Muscle of arm (tissue), 12 donors: ENCODE results near the gene DNAJC27. TPM values are rescaled to one million over a fixed set of nuclear protein-coding genes. Genes with fewer than 3 reads are reported as not detected.

Experiments used
- DNase-seq: peaks from one replicate; pipeline ENCODE4 v3.0.0-alpha.2; 2013
- polyA plus RNA-seq, 12 donors: library from polyadenylated mRNA; unstranded; fragments of 120-200 nt; gene quantifications; one replicate each; pipeline ENCODE4 v1.2.1, GENCODE V29; 2013; ENCODE audit not compliant: insufficient read length in 12 of 12

DNAJC27 gene
- polyA plus RNA-seq, 12 donors: 4.9 to 18.1 (median 7.7) TPM; not detected in 1

- DNase-seq: peak; percentile 74
Observed at GRCh38 chr2:24972315-24972961, 683 bp upstream of the DNAJC27 start.

DNA sequence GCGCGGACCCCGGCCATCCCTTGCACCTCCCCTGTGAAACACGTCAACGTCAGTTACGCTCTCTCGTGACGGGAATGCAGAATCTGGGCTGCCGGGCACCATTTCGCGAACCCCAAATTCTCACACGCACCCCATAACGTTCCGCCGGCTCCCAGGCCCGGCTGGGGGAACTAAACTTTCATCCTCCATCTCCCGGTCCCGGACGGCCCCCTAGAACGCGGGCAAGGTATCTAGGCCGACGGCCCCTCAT lies 544 bp downstream of the DNAJC27 start:
- no peak for DNase-seq

GRCh38 chr2:24970483-24971285 lies 1.1 kb downstream of the DNAJC27 start:
- no peak for DNase-seq

DNA sequence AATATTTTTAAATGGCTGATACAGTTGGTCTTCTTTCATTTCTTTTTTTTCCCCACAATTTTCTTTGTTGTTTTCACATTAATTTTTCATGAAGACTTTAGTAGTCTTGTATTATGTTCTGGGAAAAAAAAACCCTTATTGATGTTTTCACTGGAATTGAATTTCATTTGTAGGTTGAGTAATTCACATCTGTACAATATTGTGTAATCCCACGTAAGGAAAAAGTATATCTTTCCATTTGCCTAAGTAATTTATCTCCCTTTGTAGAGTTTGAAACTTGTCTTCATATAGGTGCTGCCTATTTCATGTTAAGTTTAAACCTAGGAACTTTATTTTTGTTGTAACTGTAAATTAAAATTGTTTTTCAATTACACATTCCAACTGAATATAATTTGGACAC lies 2.0 kb downstream of the DNAJC27 start:
- DNase-seq: no peak

GRCh38 chr2:24961903-24962302 lies 9.9 kb downstream of the DNAJC27 start:
- no peak for DNase-seq

DNA sequence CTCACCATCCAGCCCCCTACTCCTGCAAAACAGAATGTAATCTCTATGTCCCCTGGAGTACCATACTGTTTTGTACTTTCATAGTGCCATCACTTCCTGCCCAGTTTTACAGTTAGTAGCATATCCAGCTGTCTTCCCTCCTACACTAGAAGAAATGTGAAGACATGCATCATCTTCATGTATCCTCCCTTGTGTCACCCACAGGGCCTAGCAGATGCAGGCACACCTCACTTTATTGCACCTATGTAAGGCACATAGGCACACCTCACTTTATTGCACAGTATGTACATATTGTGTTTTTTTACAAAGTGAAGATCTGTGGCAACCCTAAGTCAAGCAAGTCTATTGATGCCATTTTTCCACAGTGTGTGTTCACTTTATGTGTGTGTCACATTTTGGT lies 12.0 kb downstream of the DNAJC27 start:
- no peak for DNase-seq

GRCh38 chr2:24958411-24958935 lies 13.3 kb downstream of the DNAJC27 start:
- no peak for DNase-seq

DNA sequence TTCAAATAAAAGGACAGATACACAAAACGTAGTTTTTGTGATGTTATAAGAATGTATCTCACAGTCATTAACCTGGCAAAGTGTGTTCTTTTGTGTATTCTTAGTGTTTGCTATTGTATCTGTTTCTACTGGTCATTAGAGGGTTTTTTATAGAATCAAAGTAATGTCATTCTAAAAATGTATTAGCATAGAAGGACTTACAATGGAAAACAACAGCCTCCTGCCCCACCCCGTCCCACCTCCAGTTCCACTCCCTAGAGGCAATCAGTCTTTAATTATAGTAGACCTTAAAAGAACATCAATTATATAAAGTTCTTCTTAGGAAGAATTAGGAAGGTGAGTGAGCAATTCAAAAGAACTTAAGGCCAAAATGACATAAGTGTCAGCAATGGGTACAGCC lies 13.8 kb downstream of the DNAJC27 start:
- DNase-seq: no peak

- no peak for DNase-seq
Observed at GRCh38 chr2:24957221-24957620, 14.5 kb downstream of the DNAJC27 start.

DNA sequence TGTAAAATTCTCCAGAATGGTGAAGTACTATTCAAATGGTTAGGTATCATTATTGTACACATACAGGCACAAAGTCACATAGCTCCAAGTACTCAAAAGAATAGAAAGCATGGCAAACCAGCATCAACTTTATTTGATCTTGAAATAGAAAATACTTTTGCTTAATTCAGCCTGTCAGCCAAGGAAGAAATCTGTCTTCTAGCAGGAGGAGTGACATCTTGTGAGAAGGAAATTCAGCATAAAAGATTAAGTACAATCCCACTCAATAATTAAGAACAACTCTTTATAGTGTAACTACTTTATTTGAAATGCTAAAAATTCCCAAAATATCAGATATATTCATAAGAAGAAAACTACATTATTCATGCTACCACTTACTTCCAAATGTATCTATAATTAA lies 15.8 kb downstream of the DNAJC27 start:
- DNase-seq: no peak

DNA sequence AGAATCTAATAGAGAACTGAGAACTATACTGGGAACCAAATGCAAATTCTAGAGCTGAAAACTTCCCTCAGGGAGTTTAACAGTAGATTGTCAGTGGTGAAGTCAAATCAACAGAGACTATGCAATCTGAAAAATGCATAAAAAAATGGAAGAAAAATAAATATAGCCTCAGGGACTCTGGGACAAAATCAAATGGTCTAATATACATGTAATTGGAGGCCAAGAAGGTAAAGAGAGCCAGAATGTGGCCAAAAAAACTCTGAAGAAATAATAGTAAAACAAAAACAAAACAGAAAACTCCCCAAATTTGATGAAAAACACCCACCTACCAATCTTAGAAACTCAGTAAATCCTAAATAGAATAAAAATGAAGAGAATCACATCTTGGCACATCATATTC lies 16.5 kb downstream of the DNAJC27 start:
- no peak for DNase-seq

DNA sequence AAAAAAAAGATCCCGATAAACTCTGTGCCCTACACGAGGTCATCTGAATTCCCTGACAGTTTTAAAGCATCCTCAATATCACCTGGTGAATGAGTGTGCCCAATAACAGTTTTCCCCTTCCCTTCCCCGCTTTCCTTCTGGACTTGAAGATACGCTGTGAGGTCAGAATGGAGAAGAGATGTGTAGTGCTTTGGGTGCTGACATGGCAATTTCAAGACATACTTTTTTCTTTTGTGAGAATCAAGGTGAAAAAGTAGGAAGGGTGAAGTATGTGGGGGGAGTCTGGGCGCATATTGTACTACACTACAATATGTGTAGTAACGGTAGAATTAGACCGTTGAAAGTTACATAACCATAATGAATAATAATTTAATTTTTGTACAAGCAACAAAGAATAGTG lies 21.7 kb downstream of the DNAJC27 start:
- DNase-seq: no peak

- no peak for DNase-seq
Observed at GRCh38 chr2:24948506-24948905, 23.2 kb downstream of the DNAJC27 start.

DNA sequence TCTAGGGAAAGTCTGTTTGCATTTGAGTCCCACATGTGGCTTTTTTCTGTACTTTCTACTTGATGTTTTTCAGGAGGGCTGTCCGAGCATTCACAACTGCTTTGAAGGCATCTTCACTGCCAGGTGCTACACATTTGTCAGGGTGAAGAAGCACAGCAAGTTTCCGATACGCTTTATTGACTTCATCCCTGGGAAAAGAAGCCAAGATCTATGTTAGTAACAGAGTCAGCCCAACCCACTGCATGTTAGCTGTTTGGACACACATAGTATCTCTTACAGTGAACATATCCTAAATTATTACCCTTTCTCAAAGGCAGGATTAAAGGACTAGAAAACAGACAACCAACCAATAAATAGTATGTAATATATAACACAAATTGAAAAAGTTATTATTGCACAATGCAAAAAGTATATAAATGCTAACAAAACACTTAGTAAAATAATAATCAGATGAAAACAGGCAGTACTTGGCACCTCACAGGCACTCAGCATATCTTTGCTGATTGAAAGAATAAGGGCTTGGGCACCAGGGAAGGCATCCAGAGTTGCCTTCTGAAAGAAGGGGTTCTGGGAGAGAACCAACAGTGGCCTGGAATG lies 24.1 kb downstream of the DNAJC27 start:
- no peak for DNase-seq

DNA sequence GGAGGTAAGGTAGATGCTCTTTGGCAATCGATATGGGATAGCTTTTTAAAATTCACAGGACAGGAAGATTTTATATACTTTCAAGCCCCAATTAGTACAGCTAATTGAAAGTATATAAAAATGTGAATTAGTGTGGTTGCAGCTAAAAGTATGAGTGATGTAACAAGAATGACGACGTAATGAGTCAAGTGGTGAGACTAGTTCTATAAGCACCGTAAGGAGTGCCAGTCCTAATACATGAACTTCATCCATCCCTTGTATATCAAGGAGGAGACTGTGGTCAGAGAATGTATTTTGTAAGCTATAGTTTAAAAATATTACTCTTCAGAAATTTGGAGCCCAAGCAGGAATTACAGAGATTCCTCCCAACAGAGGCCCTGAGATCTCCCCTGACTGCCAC lies 25.8 kb downstream of the DNAJC27 start:
- DNase-seq: no peak

DNA sequence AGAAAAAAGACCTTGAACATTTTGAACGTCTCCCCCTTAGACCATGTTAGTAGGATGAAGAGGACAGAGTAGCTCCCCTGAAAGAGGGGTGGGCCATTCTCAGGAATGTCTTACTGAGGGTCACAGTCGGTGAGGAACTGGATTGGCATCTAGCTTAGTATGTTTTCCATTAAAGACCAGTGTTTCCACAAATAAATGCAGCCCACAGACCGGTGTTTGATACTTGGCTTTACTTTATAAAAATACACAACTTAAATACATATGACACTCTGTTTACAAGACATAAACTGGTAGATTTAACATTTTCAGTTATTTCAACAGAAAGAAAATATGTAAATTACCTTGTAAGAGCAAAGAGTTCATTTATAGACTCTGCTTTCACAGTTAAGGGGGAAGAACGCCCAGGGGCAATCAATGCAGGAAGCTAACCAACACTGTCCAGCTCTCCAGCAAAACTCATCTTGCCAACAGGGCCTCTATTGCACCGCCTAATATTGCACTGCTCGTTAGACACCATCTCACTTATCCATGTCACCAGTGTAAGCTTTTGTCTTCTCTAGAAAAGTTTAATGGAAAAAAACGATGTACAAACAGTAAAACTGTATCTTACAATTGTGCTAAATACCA lies 28.2 kb downstream of the DNAJC27 start:
- no peak for DNase-seq

GRCh38 chr2:24939353-24939752 lies 32.4 kb downstream of the DNAJC27 start:
- DNase-seq: no peak

GRCh38 chr2:24937236-24937635 lies 34.5 kb downstream of the DNAJC27 start:
- no peak for DNase-seq

DNA sequence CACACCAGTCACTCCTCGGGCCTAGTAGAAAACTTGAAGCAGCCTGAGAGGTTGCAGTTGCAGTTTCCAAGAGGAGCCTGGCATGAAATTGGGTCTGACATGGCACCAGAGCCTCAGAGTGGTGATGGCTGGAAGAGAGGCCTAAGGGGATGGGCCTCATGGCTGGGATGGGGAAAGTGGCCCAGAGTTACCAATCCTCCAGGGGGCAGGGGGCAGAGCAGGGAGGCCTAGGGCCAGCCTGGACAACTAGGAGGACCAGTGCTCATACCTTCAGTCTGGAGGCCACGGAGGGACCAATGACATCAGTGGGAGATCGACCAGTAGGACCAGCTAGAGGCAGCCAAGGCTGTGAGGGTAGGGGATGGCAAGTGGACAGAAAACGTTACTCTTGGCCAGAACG lies 36.6 kb downstream of the DNAJC27 start:
- no peak for DNase-seq

DNA sequence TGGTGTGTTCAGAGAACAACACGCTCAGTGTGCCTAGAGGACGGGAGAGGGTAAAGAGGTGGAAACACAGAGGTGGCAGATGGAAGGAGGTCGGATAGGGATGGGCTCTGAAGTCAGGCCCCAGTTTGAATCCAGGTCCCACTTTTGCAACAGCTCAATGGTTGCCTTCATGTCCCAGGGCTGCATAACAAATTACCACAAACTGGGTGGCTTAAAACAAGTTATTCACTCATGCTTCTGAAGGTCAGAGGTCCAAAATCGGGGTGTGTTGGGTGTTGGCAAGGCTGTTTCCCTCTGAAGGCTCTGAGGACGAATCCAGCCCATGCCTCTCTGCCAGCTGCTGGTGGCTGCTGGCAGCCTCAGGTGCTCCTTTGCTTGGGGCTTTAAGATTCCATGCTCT lies 39.0 kb downstream of the DNAJC27 start:
- DNase-seq: no peak

DNA sequence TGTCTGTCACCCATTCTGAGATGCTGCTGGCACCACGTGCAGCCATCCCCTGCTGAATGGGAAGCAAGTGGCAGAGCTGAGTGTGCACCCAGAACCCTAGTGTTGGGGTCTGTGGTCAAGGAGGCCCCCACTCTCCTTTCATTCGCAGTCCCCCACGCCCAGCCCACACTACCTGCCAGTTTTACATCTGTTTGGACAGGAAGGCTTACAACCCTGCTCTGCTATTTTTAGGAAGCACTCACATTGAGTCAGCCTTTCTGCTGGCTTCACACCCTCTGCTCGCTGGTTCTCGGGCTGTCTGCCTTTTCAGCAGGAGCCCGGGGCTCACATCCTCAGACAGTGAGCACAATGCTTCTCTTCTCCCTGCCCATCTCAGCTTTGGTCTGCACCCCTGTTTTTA lies 41.0 kb downstream of the DNAJC27 start:
- no peak for DNase-seq

DNA sequence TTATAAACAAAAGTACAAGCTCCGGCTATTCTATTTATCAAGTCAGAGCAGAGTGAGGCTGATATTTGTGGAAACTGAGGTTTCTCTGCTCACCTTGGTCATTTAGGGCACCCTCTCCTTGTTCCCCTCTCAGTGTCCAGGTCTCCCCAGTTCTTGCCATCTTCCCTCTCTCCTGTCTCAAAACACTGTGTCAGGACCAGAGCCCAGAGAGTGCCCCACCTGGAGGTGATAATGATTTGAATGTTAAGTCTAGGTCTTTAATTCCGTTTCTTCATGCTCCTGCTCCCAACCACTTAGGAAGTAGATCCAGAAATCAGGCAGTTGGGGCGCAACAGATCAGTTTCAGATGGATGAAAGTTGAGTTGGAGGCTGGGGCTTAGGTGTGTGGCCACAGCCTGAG lies 42.5 kb downstream of the DNAJC27 start:
- no peak for DNase-seq

DNA sequence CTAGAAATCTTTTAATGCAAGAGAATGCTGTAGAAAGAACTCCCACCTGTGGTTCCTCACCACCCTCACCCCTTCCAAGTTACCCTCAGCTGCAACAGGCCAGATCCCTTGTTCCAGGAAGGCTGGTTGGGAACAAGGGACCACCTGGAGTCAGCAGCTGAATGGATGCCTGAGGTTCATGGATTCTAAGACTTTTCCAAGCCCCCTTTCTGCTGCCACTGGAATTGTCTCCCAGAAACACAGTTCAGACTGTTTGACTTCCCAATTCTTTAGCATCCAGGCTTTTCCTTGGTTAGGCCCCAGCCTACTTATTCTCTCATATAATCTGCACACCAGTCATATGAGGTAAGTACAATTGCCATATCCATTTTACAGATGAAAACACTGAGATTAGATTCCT lies 43.7 kb downstream of the DNAJC27 start:
- no peak for DNase-seq
